Measurements from ENCODE around the gene DNAH11. TPM values are rescaled to one million over a fixed set of nuclear protein-coding genes. Genes with fewer than 3 reads are reported as not detected.

Gene DNAH11
- total and polyA plus RNA-seq, 2 donors, result 3.9 to 4.9 TPM

DNA sequence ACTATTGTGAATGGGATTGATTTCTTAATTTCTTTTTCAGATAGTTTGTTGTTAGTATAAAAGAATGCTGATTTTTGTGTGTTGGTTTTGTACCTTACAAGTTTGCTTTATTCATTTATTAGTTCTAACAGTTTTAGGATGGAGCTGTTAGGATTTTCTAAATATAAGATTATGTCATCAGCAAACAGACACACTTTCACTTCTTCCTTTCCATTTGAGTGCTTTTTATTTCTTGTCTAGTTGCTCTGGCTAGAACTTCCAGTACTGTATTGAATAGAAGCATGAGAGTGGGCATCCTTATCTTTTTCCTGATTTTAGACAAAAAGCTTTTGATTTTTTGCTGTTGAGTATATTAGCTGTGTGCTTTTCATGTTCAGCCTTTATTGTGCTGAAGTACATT, 81.5 kb downstream of the DNAH11 start:
- DNase-seq (ENCODE audit: low read depth in 6 of 9, low spot score in 9 of 9), result no peak
- Histone ChIP-seq H3K36me3 (ENCODE audit: control insufficient read depth in 2 of 2, insufficient read depth in 2 of 2, low read length in 1 of 2) (no peaks in the 10 kb centered on the region), H3K27me3 (ENCODE audit: control insufficient read depth in 2 of 2, insufficient read depth in 1 of 2, low read length in 1 of 2) (no peaks in the 10 kb centered on the region), H3K4me3 (ENCODE audit: low read length in 2 of 2) (no peak overlapping the region), H3K9me3 (ENCODE audit: control insufficient read depth in 2 of 2, insufficient read depth in 1 of 2, low read length in 1 of 2) (no peaks in the 10 kb centered on the region), H3K27ac (ENCODE audit: low read depth in 1 of 2, low read length in 1 of 2) (no peak overlapping the region), H3K4me1 (ENCODE audit: control insufficient read depth in 2 of 2, insufficient read depth in 2 of 2, low read length in 2 of 2) (no peaks in the 10 kb centered on the region)

DNA sequence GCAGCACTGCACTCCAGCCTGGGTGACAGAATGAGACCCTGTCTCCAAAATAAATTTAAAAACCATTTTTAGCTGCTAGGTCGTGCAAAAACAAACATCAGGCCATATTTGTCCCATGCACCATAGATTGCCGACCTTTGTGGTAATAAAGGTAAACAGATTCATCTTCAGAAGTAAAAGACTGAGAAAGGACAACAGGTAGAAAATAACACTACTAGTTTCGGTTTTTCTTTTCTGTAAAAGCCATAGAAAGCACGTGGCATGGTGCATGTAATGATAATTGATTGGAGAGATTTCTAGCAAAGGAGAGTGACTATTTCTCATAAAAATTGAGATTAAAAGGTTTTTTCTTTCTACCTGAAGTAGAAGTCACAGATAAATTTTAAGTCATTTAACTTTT, 93.9 kb downstream of the DNAH11 start:
- Histone ChIP-seq H3K4me1 (ENCODE audit: control insufficient read depth in 2 of 2, insufficient read depth in 2 of 2, low read length in 2 of 2) (no peaks in the 10 kb centered on the region), H3K27me3 (ENCODE audit: control insufficient read depth in 2 of 2, insufficient read depth in 1 of 2, low read length in 1 of 2) (no peaks in the 10 kb centered on the region), H3K9me3 (ENCODE audit: control insufficient read depth in 2 of 2, insufficient read depth in 1 of 2, low read length in 1 of 2) (no peaks in the 10 kb centered on the region), H3K4me3 (ENCODE audit: low read length in 2 of 2) (no peak overlapping the region), H3K36me3 (ENCODE audit: control insufficient read depth in 2 of 2, insufficient read depth in 2 of 2, low read length in 1 of 2) (no peaks in the 10 kb centered on the region), H3K27ac (ENCODE audit: low read depth in 1 of 2, low read length in 1 of 2) (no peak overlapping the region)
- 90% methylated on average over 4 of the region's 4 CpGs for WGBS
- DNase-seq (ENCODE audit: low read depth in 6 of 9, low spot score in 9 of 9), result no peak

DNA sequence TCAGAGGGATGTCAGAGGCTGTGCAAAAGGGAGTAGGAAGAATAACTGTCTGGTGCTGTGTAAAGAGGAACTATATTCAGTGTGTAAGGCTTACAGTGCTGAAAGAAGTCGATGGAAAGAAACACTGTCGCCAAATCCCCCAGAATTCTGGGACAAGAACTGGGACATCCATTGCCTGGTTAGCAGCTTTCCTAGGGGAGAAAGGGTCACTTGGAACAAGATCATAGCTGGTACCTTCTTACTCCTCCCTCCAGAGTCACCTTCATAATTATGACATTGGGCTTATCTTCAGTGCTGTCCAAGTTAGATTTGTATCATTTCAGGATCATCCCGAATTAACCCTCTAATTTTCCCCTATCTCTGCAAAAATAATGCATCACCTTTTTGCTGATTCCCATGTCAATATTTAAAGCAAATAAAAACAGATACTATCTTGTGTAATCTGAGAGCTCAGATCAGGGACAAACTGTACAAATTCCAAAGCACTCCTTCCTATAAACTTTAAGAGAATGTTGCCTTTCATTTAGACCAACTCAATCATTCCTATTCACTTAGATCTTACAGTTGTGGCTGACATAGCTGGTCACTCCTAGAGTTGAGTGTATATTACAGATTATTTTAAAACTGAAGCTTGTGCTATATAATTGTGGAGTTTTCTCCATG, 96.5 kb downstream of the DNAH11 start:
- Histone ChIP-seq H3K4me1 (ENCODE audit: control insufficient read depth in 2 of 2, insufficient read depth in 2 of 2, low read length in 2 of 2) (no peaks in the 10 kb centered on the region), H3K27me3 (ENCODE audit: control insufficient read depth in 2 of 2, insufficient read depth in 1 of 2, low read length in 1 of 2) (no peaks in the 10 kb centered on the region), H3K27ac (ENCODE audit: low read depth in 1 of 2, low read length in 1 of 2) (no peak overlapping the region), H3K4me3 (ENCODE audit: low read length in 2 of 2) (no peak overlapping the region), H3K9me3 (ENCODE audit: control insufficient read depth in 2 of 2, insufficient read depth in 1 of 2, low read length in 1 of 2) (no peaks in the 10 kb centered on the region), H3K36me3 (ENCODE audit: control insufficient read depth in 2 of 2, insufficient read depth in 2 of 2, low read length in 1 of 2) (no peaks in the 10 kb centered on the region)
- 87% methylated on average over 3 of the region's 3 CpGs for WGBS
- DNase-seq (ENCODE audit: low read depth in 6 of 9, low spot score in 9 of 9), result no peak

DNA sequence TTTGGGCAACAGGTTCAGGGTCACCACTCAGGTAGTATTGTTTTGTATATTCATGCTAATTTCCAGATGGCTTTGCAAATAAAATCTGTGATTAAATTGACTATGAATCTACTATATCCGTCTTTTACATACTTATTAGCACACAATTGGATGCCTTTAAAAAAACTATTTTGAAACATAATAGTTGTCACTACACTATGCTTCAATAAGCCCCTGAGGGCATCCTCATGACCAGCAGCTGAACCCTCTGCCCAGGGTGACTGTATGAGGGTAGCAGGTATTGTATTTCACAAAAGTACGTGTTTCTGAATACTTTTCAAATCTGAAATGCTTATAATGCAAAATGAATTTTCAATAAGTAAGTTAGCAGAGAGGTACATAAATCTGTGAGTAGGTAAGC, 97.3 kb downstream of the DNAH11 start:
- Histone ChIP-seq H3K36me3 (ENCODE audit: control insufficient read depth in 2 of 2, insufficient read depth in 2 of 2, low read length in 1 of 2) (no peaks in the 10 kb centered on the region), H3K4me1 (ENCODE audit: control insufficient read depth in 2 of 2, insufficient read depth in 2 of 2, low read length in 2 of 2) (no peaks in the 10 kb centered on the region)
- WGBS, result 90% methylated on average over 2 of the region's 2 CpGs

DNA sequence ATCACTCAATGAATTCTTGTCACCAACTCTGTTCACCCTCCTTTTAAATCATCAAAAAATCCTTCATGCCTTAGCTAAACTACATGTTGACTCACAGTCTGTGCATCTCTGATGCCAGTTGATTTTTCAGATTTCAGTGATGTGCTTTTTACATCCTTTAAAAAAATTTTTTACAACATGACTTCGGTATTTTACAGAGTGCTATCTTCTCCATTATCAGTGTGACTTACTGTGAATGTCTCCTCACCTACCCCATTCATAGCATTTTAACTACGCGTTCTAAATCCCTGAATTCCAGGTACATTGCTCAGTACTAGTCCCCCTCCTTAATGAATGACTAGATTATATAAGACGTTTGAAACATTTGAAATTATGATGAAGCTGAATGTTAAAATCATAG, 98.7 kb downstream of the DNAH11 start:
- H3K27ac ChIP-seq (ENCODE audit: low read depth in 1 of 2, low read length in 1 of 2), result no peak overlapping the region
- no peaks in the 10 kb centered on the region for H3K9me3 ChIP-seq (ENCODE audit: control insufficient read depth in 2 of 2, insufficient read depth in 1 of 2, low read length in 1 of 2)
- no peaks in the 10 kb centered on the region for H3K4me1 ChIP-seq (ENCODE audit: control insufficient read depth in 2 of 2, insufficient read depth in 2 of 2, low read length in 2 of 2)
- no peaks in the 10 kb centered on the region for H3K27me3 ChIP-seq (ENCODE audit: control insufficient read depth in 2 of 2, insufficient read depth in 1 of 2, low read length in 1 of 2)
- H3K36me3 ChIP-seq (ENCODE audit: control insufficient read depth in 2 of 2, insufficient read depth in 2 of 2, low read length in 1 of 2), result no peaks in the 10 kb centered on the region
- H3K4me3 ChIP-seq (ENCODE audit: low read length in 2 of 2), result no peak overlapping the region
- DNase-seq (ENCODE audit: low read depth in 6 of 9, low spot score in 9 of 9), result no peak
- 93% methylated on average over 4 of the region's 4 CpGs for WGBS

More for the DNA sequence above, 97.3 kb downstream of the DNAH11 start:
- H3K27me3 ChIP-seq (ENCODE audit: control insufficient read depth in 2 of 2, insufficient read depth in 1 of 2, low read length in 1 of 2), result no peaks in the 10 kb centered on the region
- no peak overlapping the region for H3K27ac ChIP-seq (ENCODE audit: low read depth in 1 of 2, low read length in 1 of 2)
- H3K9me3 ChIP-seq (ENCODE audit: control insufficient read depth in 2 of 2, insufficient read depth in 1 of 2, low read length in 1 of 2), result no peaks in the 10 kb centered on the region
- no peak for DNase-seq (ENCODE audit: low read depth in 6 of 9, low spot score in 9 of 9)
- no peak overlapping the region for H3K4me3 ChIP-seq (ENCODE audit: low read length in 2 of 2)

DNA sequence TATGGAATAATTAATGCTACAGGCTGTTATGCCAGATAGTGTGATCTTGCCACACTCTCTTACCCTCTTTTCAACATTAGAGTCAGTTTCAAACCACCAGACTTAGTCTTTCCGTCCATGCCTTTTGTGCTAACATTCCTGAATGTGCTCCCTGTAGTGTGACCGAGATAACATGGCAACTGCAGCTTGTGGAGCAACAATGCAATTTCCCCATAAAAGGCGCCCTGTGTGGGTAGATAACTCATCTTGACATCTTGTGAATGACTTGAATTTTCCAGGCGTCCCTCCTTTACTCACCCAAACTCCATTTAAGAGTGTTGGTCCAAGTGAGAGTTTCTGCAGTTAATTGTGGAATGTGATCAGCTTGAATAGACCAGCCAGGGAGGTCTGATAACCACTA, 99.6 kb downstream of the DNAH11 start:
- 93% methylated on average over 4 of the region's 4 CpGs for WGBS
- DNase-seq (ENCODE audit: low read depth in 6 of 9, low spot score in 9 of 9), result no peak
- Histone ChIP-seq H3K9me3 (ENCODE audit: control insufficient read depth in 2 of 2, insufficient read depth in 1 of 2, low read length in 1 of 2) (no peaks in the 10 kb centered on the region), H3K27me3 (ENCODE audit: control insufficient read depth in 2 of 2, insufficient read depth in 1 of 2, low read length in 1 of 2) (no peaks in the 10 kb centered on the region), H3K27ac (ENCODE audit: low read depth in 1 of 2, low read length in 1 of 2) (no peak overlapping the region), H3K36me3 (ENCODE audit: control insufficient read depth in 2 of 2, insufficient read depth in 2 of 2, low read length in 1 of 2) (no peaks in the 10 kb centered on the region), H3K4me3 (ENCODE audit: low read length in 2 of 2) (no peak overlapping the region), H3K4me1 (ENCODE audit: control insufficient read depth in 2 of 2, insufficient read depth in 2 of 2, low read length in 2 of 2) (no peaks in the 10 kb centered on the region)

DNA sequence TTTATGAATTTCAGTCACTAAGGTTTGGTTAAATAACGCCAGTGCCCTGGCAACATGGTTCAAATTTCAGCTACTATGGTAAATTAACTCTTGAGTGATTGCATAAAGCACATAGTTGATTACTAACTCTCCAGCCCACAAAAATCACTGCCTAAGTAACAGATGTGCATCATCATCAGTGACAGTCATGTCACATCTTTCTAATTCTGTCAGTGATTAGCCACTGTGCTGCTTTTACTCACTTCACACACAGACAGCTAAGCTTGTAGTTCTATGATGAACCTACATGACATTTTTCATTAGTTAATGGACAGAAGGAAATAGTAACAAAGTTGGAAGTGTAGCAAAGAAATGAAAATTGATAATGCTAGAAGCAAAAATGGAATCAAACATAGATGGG, 108.9 kb downstream of the DNAH11 start:
- no peak for DNase-seq (ENCODE audit: low read depth in 6 of 9, low spot score in 9 of 9)
- Histone ChIP-seq H3K4me1 (ENCODE audit: control insufficient read depth in 2 of 2, insufficient read depth in 2 of 2, low read length in 2 of 2) (no peaks in the 10 kb centered on the region), H3K9me3 (ENCODE audit: control insufficient read depth in 2 of 2, insufficient read depth in 1 of 2, low read length in 1 of 2) (no peaks in the 10 kb centered on the region), H3K27ac (ENCODE audit: low read depth in 1 of 2, low read length in 1 of 2) (no peak overlapping the region), H3K36me3 (ENCODE audit: control insufficient read depth in 2 of 2, insufficient read depth in 2 of 2, low read length in 1 of 2) (no peaks in the 10 kb centered on the region), H3K4me3 (ENCODE audit: low read length in 2 of 2) (no peak overlapping the region), H3K27me3 (ENCODE audit: control insufficient read depth in 2 of 2, insufficient read depth in 1 of 2, low read length in 1 of 2) (no peaks in the 10 kb centered on the region)
- WGBS, result 90% methylated on average over 1 of the region's 1 CpG

DNA sequence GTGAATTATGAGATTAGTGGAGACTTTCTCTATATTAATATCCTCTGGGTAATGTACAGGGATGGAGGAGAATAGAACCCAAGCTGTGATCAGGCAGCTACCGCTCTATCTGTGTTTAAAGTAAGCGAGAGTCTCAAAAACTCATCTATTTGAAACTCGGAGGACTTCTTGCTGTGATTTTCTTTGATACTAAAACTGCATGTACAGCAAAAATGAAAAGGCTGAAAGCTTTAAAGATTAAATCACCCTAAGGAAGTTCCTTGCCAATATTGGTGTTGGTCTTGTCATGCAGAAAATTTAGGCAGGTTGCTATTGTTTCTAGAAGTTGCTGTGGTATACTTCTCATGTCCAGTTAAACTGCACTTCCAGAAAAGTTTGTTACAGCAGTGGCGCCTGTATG, 110.8 kb downstream of the DNAH11 start:
- Histone ChIP-seq H3K9me3 (ENCODE audit: control insufficient read depth in 2 of 2, insufficient read depth in 1 of 2, low read length in 1 of 2) (no peaks in the 10 kb centered on the region), H3K27ac (ENCODE audit: low read depth in 1 of 2, low read length in 1 of 2) (no peak overlapping the region), H3K27me3 (ENCODE audit: control insufficient read depth in 2 of 2, insufficient read depth in 1 of 2, low read length in 1 of 2) (no peaks in the 10 kb centered on the region), H3K4me1 (ENCODE audit: control insufficient read depth in 2 of 2, insufficient read depth in 2 of 2, low read length in 2 of 2) (no peaks in the 10 kb centered on the region), H3K4me3 (ENCODE audit: low read length in 2 of 2) (no peak overlapping the region), H3K36me3 (ENCODE audit: control insufficient read depth in 2 of 2, insufficient read depth in 2 of 2, low read length in 1 of 2) (no peaks in the 10 kb centered on the region)
- 96% methylated on average over 4 of the region's 4 CpGs for WGBS
- no peak for DNase-seq (ENCODE audit: low read depth in 6 of 9, low spot score in 9 of 9)

DNA sequence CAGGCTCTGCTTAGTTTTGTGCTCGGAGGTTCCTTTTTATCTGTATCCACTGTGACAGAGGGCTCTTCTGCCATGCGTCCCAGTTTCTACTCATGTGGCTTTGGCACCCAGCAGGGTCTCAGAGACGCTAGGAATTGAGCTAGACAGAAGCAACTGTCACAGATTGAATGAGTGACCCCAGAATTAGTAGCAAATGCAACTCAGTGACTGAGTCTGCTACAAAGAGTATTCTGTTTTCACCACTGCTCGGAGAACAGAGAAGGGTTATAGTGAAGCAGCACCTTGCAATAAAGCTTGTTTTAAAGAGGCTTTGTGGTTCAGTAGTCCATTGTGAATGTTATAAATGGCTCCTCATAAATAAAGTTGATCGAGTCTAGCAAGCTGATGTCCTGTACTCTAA, 113.2 kb downstream of the DNAH11 start:
- H3K9me3 ChIP-seq (ENCODE audit: control insufficient read depth in 2 of 2, insufficient read depth in 1 of 2, low read length in 1 of 2), result no peaks in the 10 kb centered on the region
- 96% methylated on average over 5 of the region's 5 CpGs for WGBS
- DNase-seq (ENCODE audit: low read depth in 6 of 9, low spot score in 9 of 9), result no peak
- no peak overlapping the region for H3K4me3 ChIP-seq (ENCODE audit: low read length in 2 of 2)
- H3K27ac ChIP-seq (ENCODE audit: low read depth in 1 of 2, low read length in 1 of 2), result no peak overlapping the region
- H3K36me3 ChIP-seq (ENCODE audit: control insufficient read depth in 2 of 2, insufficient read depth in 2 of 2, low read length in 1 of 2), result no peaks in the 10 kb centered on the region
- H3K27me3 ChIP-seq (ENCODE audit: control insufficient read depth in 2 of 2, insufficient read depth in 1 of 2, low read length in 1 of 2), result no peaks in the 10 kb centered on the region
- no peaks in the 10 kb centered on the region for H3K4me1 ChIP-seq (ENCODE audit: control insufficient read depth in 2 of 2, insufficient read depth in 2 of 2, low read length in 2 of 2)

DNA sequence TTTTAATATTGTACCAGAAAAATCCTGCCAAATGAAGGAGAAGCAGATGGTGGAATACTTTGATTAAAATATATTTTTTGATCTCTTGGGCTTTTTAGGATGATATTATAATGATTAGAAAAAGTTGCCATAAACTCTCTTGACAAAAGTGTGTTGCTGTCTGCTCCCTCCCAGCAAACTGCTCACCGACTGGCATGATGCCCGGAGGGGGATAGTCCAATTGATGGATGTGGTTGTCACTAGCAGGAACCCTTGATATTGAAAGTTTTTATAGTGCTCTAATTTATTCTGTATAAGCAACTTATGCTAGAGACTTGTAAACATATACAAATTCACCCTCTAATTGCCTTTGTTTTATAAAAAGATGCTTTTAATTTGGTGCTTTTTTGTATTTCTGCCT, 114.0 kb downstream of the DNAH11 start:
- Histone ChIP-seq H3K27ac (ENCODE audit: low read depth in 1 of 2, low read length in 1 of 2) (no peak overlapping the region), H3K4me1 (ENCODE audit: control insufficient read depth in 2 of 2, insufficient read depth in 2 of 2, low read length in 2 of 2) (no peaks in the 10 kb centered on the region), H3K4me3 (ENCODE audit: low read length in 2 of 2) (no peak overlapping the region), H3K9me3 (ENCODE audit: control insufficient read depth in 2 of 2, insufficient read depth in 1 of 2, low read length in 1 of 2) (no peaks in the 10 kb centered on the region), H3K36me3 (ENCODE audit: control insufficient read depth in 2 of 2, insufficient read depth in 2 of 2, low read length in 1 of 2) (no peaks in the 10 kb centered on the region), H3K27me3 (ENCODE audit: control insufficient read depth in 2 of 2, insufficient read depth in 1 of 2, low read length in 1 of 2) (no peaks in the 10 kb centered on the region)
- no peak for DNase-seq (ENCODE audit: low read depth in 6 of 9, low spot score in 9 of 9)
- WGBS, result 90% methylated on average over 2 of the region's 2 CpGs
